T-helper 2 cell treated with Interferon-gamma antibody and Interleukin-4, amounts not matched to agents 100 ng/mL and 5 ng/mL, for 36 hours (primary cell): ENCODE measurements around the gene PRDM1. TPM values are rescaled to one million over a fixed set of nuclear protein-coding genes. Genes with fewer than 3 reads are reported as not detected.

Experiments
- intact Hi-C: fragments of 100-400 bp; cut with micrococcal nuclease; formaldehyde crosslinking; loops from one replicate; pipeline ENCODE4 v1.15.1; 2023
- total RNA-seq: library from RNA; stranded (reverse); gene quantifications from 2 replicates; pipeline ENCODE4 v1.2.3, GENCODE V29; 2022

PRDM1 gene
- total RNA-seq = 55.9 and 56.8 TPM in 2 replicates

GRCh38 chr6:106085984-106086813 lies at the start of gene PRDM1:
PRDM1 (plus strand) TSS chr6:106086336; CDS start chr6:106086554, 218 bp downstream.
- intact Hi-C loops = loop anchor here (1.0 to 5.0 kb wide), 6 partner anchors 11 to 601 kb away; no protein-coding TSS in a partner anchor

DNA sequence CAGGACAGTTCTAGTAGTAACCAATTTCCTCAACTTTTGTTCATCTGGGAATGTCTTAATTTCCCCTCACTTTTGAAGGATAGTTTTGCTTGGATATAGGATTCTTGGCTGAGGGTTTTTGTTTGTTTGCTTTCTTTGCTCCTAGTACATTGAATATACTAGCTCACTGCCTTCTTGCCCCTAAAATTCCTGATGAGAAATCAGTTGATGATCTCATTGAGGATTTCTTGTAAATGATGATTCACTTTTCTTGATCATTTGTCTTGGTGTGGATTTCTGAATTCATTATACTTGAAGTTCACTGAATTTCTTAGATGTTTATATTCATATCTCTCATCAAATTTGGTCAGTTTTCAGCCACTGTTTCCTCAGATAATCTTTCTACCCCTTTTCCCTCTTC lies 49.1 kb upstream of the PRDM1 start:
- intact Hi-C loops = no loop called here

GRCh38 chr6:106039897-106040592 lies 46.1 kb upstream of the PRDM1 start:
- intact Hi-C loops = no loop called here

- intact Hi-C loops = no loop called here
These were observed 42.0 kb upstream of the PRDM1 start for GRCh38 chr6:106044151-106044550.

GRCh38 chr6:106045077-106045476 lies 41.1 kb upstream of the PRDM1 start:
- intact Hi-C loops = no loop called here

- intact Hi-C loops = no loop called here
These were observed 39.9 kb upstream of the PRDM1 start for GRCh38 chr6:106046116-106046853.

DNA sequence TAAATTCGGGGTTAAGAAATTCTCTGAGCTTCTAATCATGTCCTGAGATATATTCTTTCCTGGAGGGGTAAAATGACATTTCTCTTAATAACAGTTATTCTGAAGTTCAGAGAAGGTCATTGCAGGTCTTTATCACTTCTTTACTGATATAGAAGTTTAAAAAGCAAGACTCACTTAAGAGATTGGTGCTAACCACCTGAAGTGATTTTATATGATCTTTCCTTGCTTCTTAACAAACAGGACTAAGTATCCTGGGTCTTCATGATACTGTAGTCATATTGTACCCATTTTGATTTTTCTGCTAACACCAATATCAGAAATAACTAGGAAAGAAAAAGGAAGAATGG lies 39.3 kb upstream of the PRDM1 start:
- intact Hi-C loops = no loop called here

- intact Hi-C loops = no loop called here
These were observed 37.8 kb upstream of the PRDM1 start for GRCh38 chr6:106048336-106048735.

- intact Hi-C loops = no loop called here
These were observed 35.6 kb upstream of the PRDM1 start for GRCh38 chr6:106050538-106050937.

DNA sequence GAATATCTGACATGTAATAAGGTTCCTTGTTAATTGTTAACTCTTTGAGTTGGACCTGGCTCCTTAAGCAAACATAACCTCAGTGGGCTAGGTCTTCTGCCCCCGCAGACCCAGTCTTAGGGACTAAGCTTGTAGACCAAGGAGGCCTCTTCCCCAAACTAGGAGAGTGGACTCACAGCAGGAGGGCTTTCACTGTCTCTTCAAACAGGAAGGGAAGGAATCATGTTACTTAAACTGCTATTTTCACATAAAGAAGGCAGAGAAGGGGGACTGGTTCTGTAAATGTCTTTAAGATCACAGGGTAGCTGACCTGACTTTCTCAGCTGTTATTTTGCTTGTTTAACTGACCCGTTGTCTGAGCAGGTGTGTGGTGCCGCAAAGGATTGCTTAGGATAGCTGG lies 34.9 kb upstream of the PRDM1 start:
- intact Hi-C loops = no loop called here

GRCh38 chr6:106053484-106054205 lies 32.5 kb upstream of the PRDM1 start:
- intact Hi-C loops = no loop called here

- intact Hi-C loops = no loop called here
These were observed 30.6 kb upstream of the PRDM1 start for GRCh38 chr6:106055489-106055888.

DNA sequence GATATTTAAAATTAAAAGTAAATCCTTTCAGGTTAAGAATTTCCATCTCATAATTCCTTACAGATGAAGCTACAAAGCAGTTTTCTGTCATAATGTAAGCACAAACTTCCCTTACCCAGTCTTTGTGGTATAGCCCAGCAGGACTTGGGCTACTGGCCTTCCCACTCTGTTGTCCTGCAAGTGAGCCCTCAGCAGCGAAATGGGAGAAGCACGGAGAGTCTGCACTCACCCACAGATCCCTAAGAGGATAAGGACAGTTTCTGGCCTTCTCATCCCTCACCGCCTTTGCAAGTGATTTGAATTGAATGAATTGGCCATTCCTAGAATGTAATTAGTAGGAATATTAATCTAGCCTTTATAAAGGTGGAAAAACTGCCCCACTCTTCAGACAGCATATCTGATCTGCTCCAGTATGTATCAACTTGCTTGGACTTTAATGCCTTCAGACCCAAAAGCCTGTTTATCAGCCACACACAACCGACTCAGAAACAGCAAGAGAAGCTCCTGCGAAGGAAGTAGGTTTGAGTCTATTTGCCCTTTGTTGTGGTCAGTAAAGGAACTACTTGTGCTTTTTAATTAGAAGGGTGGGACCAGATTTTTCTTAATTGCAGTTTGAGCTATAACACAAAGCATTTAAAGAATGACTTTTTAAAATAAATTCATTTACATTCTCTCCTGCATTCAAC lies 29.9 kb upstream of the PRDM1 start:
- intact Hi-C loops = no loop called here

DNA sequence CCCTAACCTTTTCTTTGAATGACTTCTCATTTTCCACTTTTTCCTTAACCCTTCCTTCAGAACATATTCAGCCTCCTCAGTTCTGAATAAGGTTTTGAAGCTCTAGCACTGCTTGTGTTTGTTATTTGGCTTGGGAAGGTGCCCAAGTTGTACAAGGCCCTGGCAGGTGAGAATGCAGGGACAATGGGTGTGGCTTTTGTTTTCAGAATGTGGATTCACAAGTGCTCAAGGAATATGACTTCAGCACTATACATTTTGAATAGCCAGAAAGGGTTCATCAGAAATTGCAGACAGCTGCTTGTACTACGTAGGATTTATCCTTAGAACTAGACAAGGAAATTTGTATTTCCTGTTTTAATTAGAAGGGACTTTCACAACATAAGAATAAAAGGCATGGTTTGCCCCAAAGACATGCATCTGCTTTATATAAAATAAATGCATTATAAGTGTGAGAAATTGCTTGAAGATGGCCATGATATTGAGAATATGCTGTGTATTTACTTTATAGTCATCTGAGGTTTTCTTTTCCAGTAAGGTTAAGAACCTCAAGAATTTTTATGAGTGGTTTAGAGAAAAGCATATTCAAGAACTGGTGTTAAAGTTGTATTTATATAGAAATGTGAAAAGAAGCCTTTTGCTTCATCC lies 29.3 kb upstream of the PRDM1 start:
- intact Hi-C loops = no loop called here

- intact Hi-C loops = no loop called here
These were observed 26.8 kb upstream of the PRDM1 start for GRCh38 chr6:106059331-106059730.

- intact Hi-C loops = no loop called here
These were observed 26.0 kb upstream of the PRDM1 start for GRCh38 chr6:106060167-106060566.

DNA sequence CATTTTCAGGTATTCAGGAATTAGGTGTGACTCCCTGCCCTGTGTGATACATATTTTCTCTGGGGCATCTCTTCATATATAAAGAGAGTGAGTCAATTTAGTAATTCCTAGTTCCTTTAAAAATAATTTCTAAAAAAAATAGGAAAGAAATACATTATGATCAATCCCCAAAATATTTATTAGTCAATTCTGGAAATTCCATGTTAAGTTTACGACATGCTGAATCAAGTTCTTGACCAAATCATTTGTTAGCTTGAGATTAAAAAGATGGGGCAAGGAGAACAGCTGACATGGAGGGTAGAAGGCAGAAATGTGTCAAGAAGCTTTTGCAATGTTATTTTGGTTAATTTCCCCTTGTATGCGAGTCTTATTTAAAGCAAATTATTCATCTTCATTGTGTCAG lies 22.7 kb upstream of the PRDM1 start:
- intact Hi-C loops = no loop called here

GRCh38 chr6:106064142-106064541 lies 22.0 kb upstream of the PRDM1 start:
- intact Hi-C loops = no loop called here

- intact Hi-C loops = no loop called here
These were observed 21.4 kb upstream of the PRDM1 start for GRCh38 chr6:106064756-106065155.

DNA sequence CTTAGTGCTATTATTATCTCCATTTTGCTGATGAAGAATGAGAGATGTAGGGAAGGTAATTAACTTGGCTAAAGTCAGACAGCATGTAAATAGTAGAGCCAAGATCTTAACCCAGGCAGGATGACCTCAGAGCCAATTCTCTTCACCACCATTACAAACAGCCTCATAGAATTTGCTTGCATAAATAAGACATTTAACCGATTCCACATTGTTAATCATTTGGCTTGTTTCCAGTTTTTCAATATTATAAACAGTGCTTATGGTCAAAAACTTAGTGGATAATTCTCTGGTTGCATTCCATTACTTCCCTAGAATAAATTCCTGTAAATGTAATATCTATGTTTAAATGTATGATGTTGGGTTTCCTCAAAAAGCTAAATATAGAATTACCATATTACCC lies 19.1 kb upstream of the PRDM1 start:
- intact Hi-C loops = no loop called here
